SU-DHL-6 (cell line): ENCODE data around the gene PRKN.
"Not testable (repeated sequence)": the region's sequence is repeated elsewhere in the genome, so short reads cannot be mapped to it uniquely, and the experiment has no call there.

ENCODE experiments used
- H2AFZ ChIP-seq: fragments of 200-600 bp; sonication (generic); 2 replicates; pipeline ENCODE4 v1.6.1; 2014; ENCODE audit warnings: low read depth, mild to moderate bottlenecking, moderate library complexity, mixed read lengths, antibody characterized with exemption, low read length; ENCODE audit not compliant: severe bottlenecking
- H3F3A ChIP-seq: fragments of 200-600 bp; shearing (Covaris generic); 2 replicates; pipeline ENCODE4 v1.6.0; 2016; ENCODE audit warnings: antibody characterized with exemption, mild to moderate bottlenecking; ENCODE audit not compliant: insufficient read depth
- H3K27ac ChIP-seq: fragments of 200-600 bp; sonication (generic); 2 replicates; pipeline ENCODE4 v1.5.1; 2016; ENCODE audit warnings: low read depth, mild to moderate bottlenecking, low read length, moderate library complexity, mixed read lengths
- H3K27me3 ChIP-seq: fragments of 200-600 bp; sonication (generic), shearing (Covaris generic); 2 replicates; pipeline ENCODE4 v1.6.0; 2014; ENCODE audit warnings: mild to moderate bottlenecking, low read length
- H3K36me3 ChIP-seq: fragments of 200-600 bp; sonication (generic); 2 replicates; pipeline ENCODE4 v1.6.1; 2014; ENCODE audit warnings: mild to moderate bottlenecking, low read length, mixed read lengths
- H3K4me2 ChIP-seq: fragments of 300-600, 200-600 bp; shearing (Covaris generic), sonication (generic); 2 replicates; pipeline ENCODE4 v1.6.0; 2014; ENCODE audit warnings: low read length, low read depth, mild to moderate bottlenecking; ENCODE audit not compliant: poor library complexity, severe bottlenecking
- H3K4me3 ChIP-seq: fragments of 200-600 bp; sonication (generic); 2 replicates; pipeline ENCODE4 v1.5.1; 2014; ENCODE audit warnings: antibody characterized with exemption, low read length, mild to moderate bottlenecking, mixed read lengths; ENCODE audit not compliant: insufficient read depth, poor library complexity, severe bottlenecking
- H3K79me2 ChIP-seq: fragments of 200-600 bp; sonication (generic); 2 replicates; pipeline ENCODE4 v1.6.1; 2014; ENCODE audit warnings: mild to moderate bottlenecking, low read length, moderate library complexity; ENCODE audit not compliant: insufficient read depth
- H3K9ac ChIP-seq: fragments of 200-600 bp; sonication (generic); 2 replicates; pipeline ENCODE4 v1.7.0; 2014; ENCODE audit warnings: mild to moderate bottlenecking, low read length
- H3K9me2 ChIP-seq: fragments of 200-600 bp; sonication (generic); replicated peaks from 2 replicates; pipeline ENCODE4 v1.6.1; 2014; ENCODE audit warnings: low read length; ENCODE audit not compliant: insufficient read depth
- H3K9me3 ChIP-seq: fragments of 200-600 bp; sonication (generic); 2 replicates; pipeline ENCODE4 v1.6.1; 2014; ENCODE audit warnings: low read length, mixed read lengths; ENCODE audit not compliant: insufficient read depth
- H4K20me1 ChIP-seq: fragments of 200-600 bp; sonication (generic); 2 replicates; pipeline ENCODE4 v1.6.1; 2014; ENCODE audit warnings: low read depth, mild to moderate bottlenecking, antibody characterized with exemption, low read length, moderate library complexity, mixed read lengths
- EZH2phosphoT487 ChIP-seq: fragments of 200-600 bp; sonication (generic), shearing (Covaris generic); conservative IDR thresholded peaks from 2 replicates; pipeline ENCODE4 v1.6.1; 2018; ENCODE audit warnings: mild to moderate bottlenecking, antibody characterized with exemption, low read length, moderate library complexity, mixed read lengths
- TF ChIP-seq, protein P1 (sequence below): fragments of 200-600 bp; sonication (generic); IDR thresholded peaks from one replicate; pipeline ENCODE4 v1.5.1; 2017; ENCODE audit warnings: antibody characterized with exemption, mild to moderate bottlenecking, low read length, moderate library complexity; ENCODE audit not compliant: insufficient read depth, poor library complexity, severe bottlenecking

PRKN gene

GRCh38 chr6:161316531-161316930, 1411.0 kb downstream of the PRKN start:
- Histone ChIP-seq H3K9ac (no peak overlapping the region), H3K36me3 (no peaks in the 10 kb centered on the region), H2AFZ (no peak overlapping the region), H3K9me3 (no peaks in the 10 kb centered on the region), H3K4me2 (no peak overlapping the region), H3K79me2 (no peaks in the 10 kb centered on the region), H4K20me1 (no peaks in the 10 kb centered on the region), H3K27ac (no peak overlapping the region), H3K4me3 (no peak overlapping the region), H3F3A (no peaks in the 10 kb centered on the region), H3K27me3 (no peaks in the 10 kb centered on the region), H3K9me2 (no peaks in the 10 kb centered on the region)
- TF ChIP-seq, protein P1, sequence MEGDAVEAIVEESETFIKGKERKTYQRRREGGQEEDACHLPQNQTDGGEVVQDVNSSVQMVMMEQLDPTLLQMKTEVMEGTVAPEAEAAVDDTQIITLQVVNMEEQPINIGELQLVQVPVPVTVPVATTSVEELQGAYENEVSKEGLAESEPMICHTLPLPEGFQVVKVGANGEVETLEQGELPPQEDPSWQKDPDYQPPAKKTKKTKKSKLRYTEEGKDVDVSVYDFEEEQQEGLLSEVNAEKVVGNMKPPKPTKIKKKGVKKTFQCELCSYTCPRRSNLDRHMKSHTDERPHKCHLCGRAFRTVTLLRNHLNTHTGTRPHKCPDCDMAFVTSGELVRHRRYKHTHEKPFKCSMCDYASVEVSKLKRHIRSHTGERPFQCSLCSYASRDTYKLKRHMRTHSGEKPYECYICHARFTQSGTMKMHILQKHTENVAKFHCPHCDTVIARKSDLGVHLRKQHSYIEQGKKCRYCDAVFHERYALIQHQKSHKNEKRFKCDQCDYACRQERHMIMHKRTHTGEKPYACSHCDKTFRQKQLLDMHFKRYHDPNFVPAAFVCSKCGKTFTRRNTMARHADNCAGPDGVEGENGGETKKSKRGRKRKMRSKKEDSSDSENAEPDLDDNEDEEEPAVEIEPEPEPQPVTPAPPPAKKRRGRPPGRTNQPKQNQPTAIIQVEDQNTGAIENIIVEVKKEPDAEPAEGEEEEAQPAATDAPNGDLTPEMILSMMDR, result no peak
- TF ChIP-seq EZH2phosphoT487, result no peak

- H3K9me3 ChIP-seq, H3K27ac ChIP-seq, H3F3A ChIP-seq, H3K4me2 ChIP-seq, H3K79me2 ChIP-seq, H3K9me2 ChIP-seq, H3K9ac ChIP-seq, H3K4me3 ChIP-seq, H3K27me3 ChIP-seq, H4K20me1 ChIP-seq, H2AFZ ChIP-seq, H3K36me3 ChIP-seq: not testable (repeated sequence)
These were observed 1412.2 kb downstream of the PRKN start for GRCh38 chr6:161315246-161315917.

- not testable (repeated sequence) for H3K9ac ChIP-seq, H2AFZ ChIP-seq, H3K79me2 ChIP-seq, H3K4me3 ChIP-seq, H3F3A ChIP-seq, H3K9me3 ChIP-seq, H4K20me1 ChIP-seq, H3K9me2 ChIP-seq, H3K4me2 ChIP-seq, H3K36me3 ChIP-seq, H3K27ac ChIP-seq, H3K27me3 ChIP-seq
These were observed 1412.9 kb downstream of the PRKN start for GRCh38 chr6:161314541-161315245.

DNA sequence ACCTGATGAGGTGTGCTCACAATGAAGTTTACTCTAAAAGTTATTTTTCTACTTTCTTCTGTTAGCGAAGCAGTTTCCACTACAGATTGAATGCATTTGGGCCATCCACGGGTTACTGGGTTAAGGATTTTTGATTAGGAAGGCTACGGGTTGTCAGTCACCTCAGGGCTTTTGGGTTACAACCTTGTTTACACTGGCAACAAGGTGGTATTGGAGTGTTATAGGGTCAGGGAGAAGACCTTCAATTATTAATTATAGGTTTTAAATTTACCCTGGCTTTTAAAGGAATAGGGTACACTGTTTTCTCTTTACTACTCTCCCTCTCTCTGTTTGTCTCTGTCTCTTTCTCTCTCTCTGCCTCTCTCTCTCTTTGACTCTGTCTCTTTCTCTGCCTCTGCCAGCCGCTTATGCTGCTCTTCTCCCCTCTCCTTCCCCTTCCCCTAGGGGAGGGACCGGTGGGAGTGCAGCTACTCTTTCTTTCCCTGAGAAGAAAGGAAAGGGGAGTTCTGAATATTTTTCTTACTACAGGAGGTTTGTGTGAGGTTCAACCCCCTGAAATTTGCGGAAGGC, 1413.5 kb downstream of the PRKN start:
- no peaks in the 10 kb centered on the region for H3K9me3 ChIP-seq
- no peak overlapping the region for H3K27ac ChIP-seq
- H3K4me2 ChIP-seq, result no peak overlapping the region
- H3K9me2 ChIP-seq, result no peaks in the 10 kb centered on the region
- no peak overlapping the region for H3K4me3 ChIP-seq
- no peaks in the 10 kb centered on the region for H3F3A ChIP-seq
- H3K9ac ChIP-seq, result no peak overlapping the region
- H2AFZ ChIP-seq, result no peak overlapping the region
- no peaks in the 10 kb centered on the region for H4K20me1 ChIP-seq
- TF ChIP-seq EZH2phosphoT487, result no peak
- TF ChIP-seq, protein P1, result no peak
- H3K27me3 ChIP-seq, result no peaks in the 10 kb centered on the region
- no peaks in the 10 kb centered on the region for H3K36me3 ChIP-seq
- no peaks in the 10 kb centered on the region for H3K79me2 ChIP-seq

- not testable (repeated sequence) for H3K9me2 ChIP-seq, H3K27me3 ChIP-seq, H3K27ac ChIP-seq, H3K9me3 ChIP-seq, H3K4me3 ChIP-seq, H4K20me1 ChIP-seq, H3F3A ChIP-seq, H3K9ac ChIP-seq, H3K79me2 ChIP-seq, H3K36me3 ChIP-seq, H2AFZ ChIP-seq, H3K4me2 ChIP-seq
These were observed 1414.1 kb downstream of the PRKN start for GRCh38 chr6:161313475-161313874.

DNA sequence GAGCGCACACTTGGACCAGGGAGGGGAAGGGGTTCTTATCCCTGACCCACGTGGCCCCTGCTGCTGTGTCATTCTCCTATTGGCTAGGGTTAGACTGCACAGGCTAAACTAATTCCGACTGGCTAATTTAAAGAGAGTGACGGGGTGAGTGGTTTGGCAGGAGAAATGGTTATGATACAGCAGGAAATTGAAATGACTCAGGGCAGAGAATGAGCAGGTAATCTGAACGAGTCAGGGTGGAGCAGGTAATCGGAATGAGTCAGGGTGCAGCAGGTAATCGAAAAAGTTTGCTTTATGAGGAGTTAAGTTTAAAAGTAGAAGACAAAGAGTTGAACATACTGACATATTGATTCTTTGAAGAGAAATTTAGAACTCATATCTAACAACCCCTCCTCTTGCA, 1417.8 kb downstream of the PRKN start:
- not testable (repeated sequence) for H4K20me1 ChIP-seq, H3K36me3 ChIP-seq, H2AFZ ChIP-seq, H3K9me2 ChIP-seq, H3K27me3 ChIP-seq, H3K4me2 ChIP-seq, H3K9me3 ChIP-seq, H3K79me2 ChIP-seq, H3K4me3 ChIP-seq, H3F3A ChIP-seq, H3K27ac ChIP-seq, H3K9ac ChIP-seq
